ENCODE results near the gene FAM177A1.

FAM177A1 gene

GRCh38 chr14:35068238-35069012 lies 22.4 kb downstream of the FAM177A1 start:
- no peak overlapping the region for H3K4me3 ChIP-seq (ENCODE audit: low read length)
- no peak for TF ChIP-seq CTCF (conservative IDR thresholded peaks at IDR 0.05; ENCODE audit: low read length)
- peak; percentile 23 for DNase-seq (ENCODE audit: low read depth)

- DNase-seq (ENCODE audit: low read depth), result no peak
- no peak for TF ChIP-seq CTCF (conservative IDR thresholded peaks at IDR 0.05; ENCODE audit: low read length)
- no peak overlapping the region for H3K4me3 ChIP-seq (ENCODE audit: low read length)
Measured at GRCh38 chr14:35072226-35072625, 26.2 kb downstream of the FAM177A1 start.

- no peak for DNase-seq (ENCODE audit: low read depth)
- H3K4me3 ChIP-seq (ENCODE audit: low read length), result no peak overlapping the region
- TF ChIP-seq CTCF (conservative IDR thresholded peaks at IDR 0.05; ENCODE audit: low read length), result no peak
Measured at GRCh38 chr14:35073486-35073885, 27.4 kb downstream of the FAM177A1 start.

GRCh38 chr14:35078082-35078481 lies 32.0 kb downstream of the FAM177A1 start:
- H3K4me3 ChIP-seq (ENCODE audit: low read length), result no peak overlapping the region
- DNase-seq (ENCODE audit: low read depth), result no peak

GRCh38 chr14:35079742-35080141 lies 33.7 kb downstream of the FAM177A1 start:
- no peak for DNase-seq (ENCODE audit: low read depth)
- no peak overlapping the region for H3K4me3 ChIP-seq (ENCODE audit: low read length)
- TF ChIP-seq CTCF (conservative IDR thresholded peaks at IDR 0.05; ENCODE audit: low read length), result no peak

More at GRCh38 chr14:35078082-35078481, 32.0 kb downstream of the FAM177A1 start:
- no peak for TF ChIP-seq CTCF (conservative IDR thresholded peaks at IDR 0.05; ENCODE audit: low read length)

GRCh38 chr14:35083530-35084150 lies 37.6 kb downstream of the FAM177A1 start:
- H3K4me3 ChIP-seq (ENCODE audit: low read length), result no peak overlapping the region
- no peak for TF ChIP-seq CTCF (conservative IDR thresholded peaks at IDR 0.05; ENCODE audit: low read length)
- no peak for DNase-seq (ENCODE audit: low read depth)

- H3K4me3 ChIP-seq (ENCODE audit: low read length), result no peak overlapping the region
- no peak for TF ChIP-seq CTCF (conservative IDR thresholded peaks at IDR 0.05; ENCODE audit: low read length)
- no peak for DNase-seq (ENCODE audit: low read depth)
Measured at GRCh38 chr14:35085441-35085840, 39.4 kb downstream of the FAM177A1 start.
